Measurements from ENCODE around the gene HAUS8.

GRCh38 chr19:17027535-17027975 lies 47.7 kb downstream of the HAUS8 start:
- TF ChIP-seq POLR2A (IDR thresholded peaks at IDR 0.05): no peak
- TF ChIP-seq CTCF (IDR thresholded peaks at IDR 0.05): no peak
